Fibroblast of peridontal ligament (primary cell): ENCODE data around the gene CNTN6.

Experiments used
- DNase-seq: peaks from one replicate; pipeline ENCODE4 v3.0.0-alpha.2; 2010; ENCODE audit errors: extremely low read depth

The CNTN6 gene

DNA sequence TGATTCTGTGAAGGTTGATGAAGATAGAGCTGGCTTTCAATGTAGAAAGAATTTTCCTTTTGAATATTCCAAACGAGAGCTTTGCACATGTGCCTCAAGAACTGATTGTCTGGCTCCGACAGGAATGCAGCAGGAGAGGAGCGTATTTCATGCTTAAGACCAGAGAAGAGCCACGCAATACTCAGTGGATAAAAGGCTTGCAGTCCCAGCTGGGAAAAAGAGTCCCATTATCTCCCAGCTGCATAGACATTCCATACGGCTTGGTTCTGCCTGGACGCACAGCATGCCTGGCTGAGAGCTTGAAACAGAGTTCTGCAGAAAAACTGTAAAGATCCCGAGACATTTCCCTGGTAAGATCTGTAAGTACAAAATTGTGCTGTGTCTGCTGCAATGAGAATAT is at the start of gene CNTN6:
Gene CNTN6 (plus strand): TSS at position 254 of the 400 bp plus-strand sequence. CDS start 54,985 bp downstream, outside the sequence.
- DNase-seq: peak; percentile 12

GRCh38 chr3:1048558-1048957 is 44.3 kb upstream of the CNTN6 start:
- no peak for DNase-seq

DNA sequence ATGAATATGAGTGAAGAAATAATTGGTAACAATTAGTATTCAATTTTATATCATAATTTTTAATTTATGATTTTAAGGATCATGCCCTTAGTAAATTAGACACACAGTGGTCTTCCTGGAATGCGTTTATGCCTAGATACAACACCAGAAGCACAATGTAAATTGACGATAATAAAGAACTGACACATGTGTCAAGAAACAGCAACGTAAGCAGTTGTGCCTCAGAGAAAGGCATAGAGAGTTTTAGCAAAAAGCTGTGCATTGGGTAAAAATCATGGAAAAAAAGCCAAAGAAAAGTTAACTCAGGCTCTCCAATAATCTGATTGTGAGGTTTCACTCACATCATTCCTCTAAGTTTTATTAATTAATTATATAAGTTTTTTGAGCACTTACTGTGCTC is 37.0 kb upstream of the CNTN6 start:
- DNase-seq: no peak

DNA sequence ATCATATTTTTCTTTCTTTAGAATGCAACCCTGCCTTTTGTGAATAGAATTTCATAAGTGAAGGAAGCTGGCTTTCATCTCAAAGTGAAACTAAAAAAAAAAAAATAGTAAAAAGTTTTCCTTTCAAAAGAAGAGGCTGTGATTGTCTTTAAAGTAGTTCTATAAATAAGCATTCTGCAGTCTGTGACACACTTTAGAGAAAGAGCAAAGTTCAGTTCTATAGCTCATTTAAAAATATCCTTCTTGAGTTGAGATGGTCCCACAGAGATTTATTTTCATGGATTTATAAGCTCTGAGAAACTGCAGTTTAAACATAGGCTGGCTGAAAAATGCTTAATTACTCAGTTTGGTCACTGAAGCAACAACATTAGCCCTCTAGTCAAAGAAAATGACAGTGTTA is 36.1 kb upstream of the CNTN6 start:
- DNase-seq: no peak

- no peak for DNase-seq
Observed at GRCh38 chr3:1057436-1057835, 35.4 kb upstream of the CNTN6 start.

GRCh38 chr3:1068985-1069384 is 23.8 kb upstream of the CNTN6 start:
- no peak for DNase-seq

GRCh38 chr3:1072041-1072440 is 20.8 kb upstream of the CNTN6 start:
- no peak for DNase-seq

DNA sequence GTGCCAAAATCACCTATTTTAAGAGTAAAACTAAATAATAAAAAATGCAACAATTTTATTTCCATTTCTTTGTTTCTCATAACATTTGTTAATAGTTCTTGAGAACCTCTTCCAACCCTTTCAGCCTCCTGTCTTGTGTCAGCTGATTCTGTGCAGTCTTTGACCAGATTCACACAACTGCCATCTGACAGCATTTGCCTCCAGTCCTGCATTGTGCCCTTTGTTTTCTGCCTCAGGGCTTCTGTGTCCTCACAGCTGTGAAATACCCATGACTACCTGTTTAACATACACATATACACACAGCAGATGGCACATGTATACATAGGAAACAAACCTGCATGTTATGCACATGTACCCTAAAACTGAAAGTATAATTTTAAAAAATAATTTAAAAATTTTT is 13.2 kb upstream of the CNTN6 start:
- no peak for DNase-seq

DNA sequence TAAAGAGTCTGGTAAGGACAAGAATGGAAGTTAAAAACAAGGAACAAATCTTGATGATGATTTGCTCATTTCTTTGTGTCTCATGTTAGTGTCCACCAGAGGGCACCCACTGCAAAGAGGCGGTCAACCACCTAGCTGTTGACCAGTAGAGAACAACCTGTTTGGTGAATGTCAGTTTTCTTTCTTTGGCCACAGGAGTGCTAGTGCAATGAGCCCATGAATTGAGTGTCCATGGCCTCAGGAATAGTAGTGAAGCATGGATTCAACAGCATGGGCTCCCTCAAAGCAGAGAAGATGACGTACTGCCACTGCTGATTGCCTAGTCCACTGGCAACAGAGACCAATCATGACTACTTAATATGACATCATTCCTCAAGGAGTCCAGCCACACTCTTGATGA is 10.7 kb upstream of the CNTN6 start:
- peak; percentile 51 for DNase-seq

- peak; percentile 93 for DNase-seq
Observed at GRCh38 chr3:1087066-1087560, 5.7 kb upstream of the CNTN6 start.

GRCh38 chr3:1088503-1088902 is 4.3 kb upstream of the CNTN6 start:
- no peak for DNase-seq

GRCh38 chr3:1091286-1091685 is 1.5 kb upstream of the CNTN6 start:
- DNase-seq: peak; percentile 18

DNA sequence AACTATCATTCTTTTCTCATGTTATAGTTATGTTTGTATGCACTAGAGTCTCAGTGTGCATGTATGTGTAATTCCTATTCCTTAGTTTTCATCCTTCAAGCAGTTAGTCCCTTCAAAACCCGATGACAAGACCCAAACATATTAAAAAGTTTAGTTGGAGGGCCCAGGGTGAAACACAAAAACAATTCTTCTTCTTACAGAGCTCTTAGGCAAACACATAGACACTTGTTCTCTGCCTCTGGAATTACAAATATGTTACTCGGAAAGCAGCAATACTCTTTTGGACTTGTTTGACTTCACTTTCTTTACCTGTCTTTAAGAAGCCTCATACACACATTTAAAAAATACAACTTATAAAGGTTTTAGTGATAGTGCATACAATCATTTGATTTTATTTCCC is 763 bp upstream of the CNTN6 start:
- no peak for DNase-seq

GRCh38 chr3:1093217-1093616 is 393 bp downstream of the CNTN6 start:
- DNase-seq: no peak

GRCh38 chr3:1103525-1103924 is 10.7 kb downstream of the CNTN6 start:
- peak; percentile 9 for DNase-seq

- DNase-seq: no peak
Observed at GRCh38 chr3:1117843-1118473, 25.1 kb downstream of the CNTN6 start.

GRCh38 chr3:1131166-1131565 is 38.3 kb downstream of the CNTN6 start:
- no peak for DNase-seq

GRCh38 chr3:1135194-1135593 is 42.4 kb downstream of the CNTN6 start:
- DNase-seq: no peak

DNA sequence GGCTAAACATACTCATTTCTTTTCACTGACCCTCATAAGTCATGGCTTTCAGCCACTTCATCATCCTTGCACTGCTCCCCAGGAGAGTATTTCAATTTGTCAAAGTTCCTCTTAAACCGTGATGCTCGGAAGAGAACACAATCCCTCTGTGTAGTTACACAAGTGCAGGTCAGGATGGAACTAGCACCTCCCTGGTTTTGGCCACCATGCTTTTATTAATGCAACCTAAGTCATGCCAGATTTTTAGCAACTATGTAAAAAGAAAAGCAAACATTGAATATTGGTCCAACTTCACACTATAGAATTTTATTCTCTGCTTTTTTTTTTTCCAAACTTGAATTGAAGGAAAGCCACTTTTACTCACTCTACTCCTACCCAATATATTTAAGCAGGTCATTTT is 45.2 kb downstream of the CNTN6 start:
- no peak for DNase-seq

- peak; percentile 16 for DNase-seq
Observed at GRCh38 chr3:1139071-1139470, 46.2 kb downstream of the CNTN6 start.

DNA sequence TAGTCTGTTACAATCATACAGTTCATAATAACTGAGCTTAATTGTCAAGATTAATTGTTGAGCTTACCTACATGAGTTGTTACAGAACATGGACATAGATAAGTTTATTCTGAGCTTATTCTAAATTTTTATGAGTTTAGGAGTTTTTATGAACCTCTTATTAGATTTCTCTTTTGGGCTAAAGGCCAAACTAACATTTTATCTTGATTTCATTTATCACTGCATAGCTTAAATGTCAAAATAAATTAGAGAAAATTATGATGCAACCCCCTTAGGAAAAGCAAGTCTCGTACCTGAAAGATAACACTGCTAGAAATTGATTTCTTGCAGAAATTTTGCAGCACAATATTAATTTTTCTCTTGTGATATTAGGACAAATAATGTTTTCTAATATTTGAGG is 54.5 kb downstream of the CNTN6 start:
- DNase-seq: no peak

- no peak for DNase-seq
Observed at GRCh38 chr3:1147819-1148218, 55.0 kb downstream of the CNTN6 start.

GRCh38 chr3:1164101-1164500 is 71.3 kb downstream of the CNTN6 start:
- no peak for DNase-seq

DNA sequence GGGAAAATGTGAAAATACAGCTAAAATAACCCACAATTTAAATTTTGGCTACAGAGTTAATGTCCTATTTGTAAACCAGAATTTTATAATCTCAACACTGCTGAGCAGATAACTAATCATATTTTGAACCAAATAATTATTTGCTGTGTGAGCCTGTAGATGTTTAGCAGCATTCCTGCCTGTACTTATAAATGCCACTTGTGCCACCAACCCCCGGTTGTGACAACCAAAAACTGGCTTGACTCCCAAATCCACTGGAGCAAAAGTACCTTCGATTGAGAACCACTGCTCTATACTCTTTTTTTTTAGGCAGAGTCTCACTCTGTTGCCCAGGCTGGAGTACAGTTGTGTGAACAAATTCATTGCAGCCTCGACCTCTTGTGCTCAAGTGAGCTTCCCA is 78.5 kb downstream of the CNTN6 start:
- DNase-seq: no peak
